Chondrocyte (in vitro differentiated cells): Measurements from ENCODE around the gene TMIGD2. TPM values are rescaled to one million over a fixed set of nuclear protein-coding genes. Genes with fewer than 3 reads are reported as not detected.

Experiments used
- DNase-seq: peaks from one replicate; pipeline ENCODE4 v3.0.0; 2021; ENCODE audit warnings: mixed read lengths, low spot score
- H3K27ac Mint-ChIP-seq: one replicate; pipeline ENCODE4 v1.8.0; 2021; ENCODE audit warnings: mild to moderate bottlenecking, moderate library complexity, mixed read lengths; ENCODE audit not compliant: unreplicated experiment
- H3K27me3 Mint-ChIP-seq: 2 replicates; pipeline ENCODE4 v1.8.0; 2021; ENCODE audit warnings: low read depth, mixed read lengths
- H3K36me3 Mint-ChIP-seq: 2 replicates; pipeline ENCODE4 v1.8.0; 2021; ENCODE audit warnings: low read depth, mixed read lengths
- H3K4me1 Mint-ChIP-seq: 2 replicates; pipeline ENCODE4 v1.8.0; 2021; ENCODE audit warnings: low read depth, mild to moderate bottlenecking, mixed read lengths
- H3K4me3 Mint-ChIP-seq: one replicate; pipeline ENCODE4 v1.8.0; 2021; ENCODE audit warnings: mild to moderate bottlenecking, moderate library complexity, mixed read lengths; ENCODE audit not compliant: unreplicated experiment
- H3K9me3 Mint-ChIP-seq: 2 replicates; pipeline ENCODE4 v1.8.0; 2021; ENCODE audit warnings: low read depth, mixed read lengths
- total RNA-seq: library from RNA; stranded (reverse); gene quantifications from 3 replicates; pipeline ENCODE4 v1.2.1, GENCODE V29; 2021
- TF ChIP-seq, protein P1 (sequence below): fragments of 200-600 bp; sonication (generic); IDR thresholded peaks from 2 replicates; pipeline ENCODE4 v1.5.0; 2021; ENCODE audit warnings: antibody characterized with exemption, mild to moderate bottlenecking, moderate library complexity

Gene TMIGD2
- total RNA-seq, 1 donor from 2014 or later, result not detected

GRCh38 chr19:4305257-4305612 lies 3.0 kb upstream of the TMIGD2 start:
- Mint-ChIP-seq H3K27me3 (no peaks in the 10 kb centered on the region), H3K9me3 (no peaks in the 10 kb centered on the region), H3K4me3 (peak overlapping the region; percentile 62), H3K4me1 (peaks cover 2% of the 10 kb centered on the region), H3K27ac (no peak overlapping the region), H3K36me3 (peaks cover 2% of the 10 kb centered on the region)
- TF ChIP-seq, protein P1, sequence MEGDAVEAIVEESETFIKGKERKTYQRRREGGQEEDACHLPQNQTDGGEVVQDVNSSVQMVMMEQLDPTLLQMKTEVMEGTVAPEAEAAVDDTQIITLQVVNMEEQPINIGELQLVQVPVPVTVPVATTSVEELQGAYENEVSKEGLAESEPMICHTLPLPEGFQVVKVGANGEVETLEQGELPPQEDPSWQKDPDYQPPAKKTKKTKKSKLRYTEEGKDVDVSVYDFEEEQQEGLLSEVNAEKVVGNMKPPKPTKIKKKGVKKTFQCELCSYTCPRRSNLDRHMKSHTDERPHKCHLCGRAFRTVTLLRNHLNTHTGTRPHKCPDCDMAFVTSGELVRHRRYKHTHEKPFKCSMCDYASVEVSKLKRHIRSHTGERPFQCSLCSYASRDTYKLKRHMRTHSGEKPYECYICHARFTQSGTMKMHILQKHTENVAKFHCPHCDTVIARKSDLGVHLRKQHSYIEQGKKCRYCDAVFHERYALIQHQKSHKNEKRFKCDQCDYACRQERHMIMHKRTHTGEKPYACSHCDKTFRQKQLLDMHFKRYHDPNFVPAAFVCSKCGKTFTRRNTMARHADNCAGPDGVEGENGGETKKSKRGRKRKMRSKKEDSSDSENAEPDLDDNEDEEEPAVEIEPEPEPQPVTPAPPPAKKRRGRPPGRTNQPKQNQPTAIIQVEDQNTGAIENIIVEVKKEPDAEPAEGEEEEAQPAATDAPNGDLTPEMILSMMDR, result no peak
- DNase-seq, result no peak

- no peak for DNase-seq
- peak within 1 kb of the TSS; percentile 62 for H3K4me3 Mint-ChIP-seq
- no peak within 1 kb of the TSS for H3K27ac Mint-ChIP-seq
- H3K36me3 Mint-ChIP-seq, result peaks cover 2% of the 10 kb centered on the region
- H3K27me3 Mint-ChIP-seq, result no peaks in the 10 kb centered on the region
- peaks cover 2% of the 10 kb centered on the region for H3K4me1 Mint-ChIP-seq
- H3K9me3 Mint-ChIP-seq, result no peaks in the 10 kb centered on the region
- TF ChIP-seq, protein P1, result no peak
Measured at GRCh38 chr19:4304538-4305256, 2.5 kb upstream of the TMIGD2 start, which contains the start of gene FSD1. Gene FSD1 (plus strand): TSS chr19:4304598. CDS start chr19:4304747, 149 bp downstream.

- Mint-ChIP-seq H3K27me3 (no peaks in the 10 kb centered on the region), H3K27ac (no peak overlapping the region), H3K4me1 (peaks cover 2% of the 10 kb centered on the region), H3K4me3 (peak overlapping the region; percentile 53), H3K9me3 (no peaks in the 10 kb centered on the region), H3K36me3 (peaks cover 2% of the 10 kb centered on the region)
- DNase-seq, result no peak
- TF ChIP-seq, protein P1, result no peak
Measured at GRCh38 chr19:4303819-4304537, 1.8 kb upstream of the TMIGD2 start.

- H3K4me1 Mint-ChIP-seq, result peaks cover 2% of the 10 kb centered on the region
- H3K36me3 Mint-ChIP-seq, result peaks cover under 1% of the 10 kb centered on the region
- no peak for DNase-seq
- H3K27ac Mint-ChIP-seq, result no peak overlapping the region
- no peaks in the 10 kb centered on the region for H3K27me3 Mint-ChIP-seq
- no peaks in the 10 kb centered on the region for H3K9me3 Mint-ChIP-seq
- TF ChIP-seq, protein P1, result no peak
- H3K4me3 Mint-ChIP-seq, result no peak overlapping the region
Measured at GRCh38 chr19:4301590-4302242, 473 bp downstream of the TMIGD2 start.

- H3K27ac Mint-ChIP-seq, result no peak overlapping the region
- peaks cover 2% of the 10 kb centered on the region for H3K4me1 Mint-ChIP-seq
- no peak for DNase-seq
- no peaks in the 10 kb centered on the region for H3K9me3 Mint-ChIP-seq
- H3K4me3 Mint-ChIP-seq, result no peak overlapping the region
- peaks cover under 1% of the 10 kb centered on the region for H3K27me3 Mint-ChIP-seq
- TF ChIP-seq, protein P1, result no peak
- H3K36me3 Mint-ChIP-seq, result no peaks in the 10 kb centered on the region
Measured at GRCh38 chr19:4300589-4300988, 1.6 kb downstream of the TMIGD2 start.
